GM23338 (cell line): ENCODE results near the gene ERGIC2.

Experiments used
- CREB1 ChIP-seq: fragments of 250-450 bp; sonication (Bioruptor Pico); IDR thresholded peaks from 2 replicates; pipeline ENCODE4 v1.5.0; 2020; ENCODE audit warnings: low read depth, mild to moderate bottlenecking, moderate library complexity
- EZH2 ChIP-seq: fragments of 200-600 bp; sonication (generic); IDR thresholded peaks from one replicate; pipeline ENCODE4 v1.8.0; 2017; ENCODE audit warnings: antibody characterized with exemption, mild to moderate bottlenecking, low read depth; ENCODE audit not compliant: unreplicated experiment
- TF ChIP-seq, protein P1 (sequence below): IDR thresholded peaks from one replicate; pipeline ENCODE4 v1.6.1; 2018; ENCODE audit warnings: antibody characterized with exemption; ENCODE audit not compliant: unreplicated experiment
- TF ChIP-seq, protein P2 (sequence below), 2 experiments: fragments of 200-600 bp in 1 of 2; sonication (generic) in 1 of 2; conservative IDR thresholded peaks; 2 replicates each; pipeline versions ENCODE4 v1.5.1 to v1.6.1; 2016 to 2017; ENCODE audit warnings: antibody characterized with exemption in 2 of 2, low read depth in 2 of 2, mild to moderate bottlenecking in 2 of 2, moderate library complexity in 1 of 2

DNA sequence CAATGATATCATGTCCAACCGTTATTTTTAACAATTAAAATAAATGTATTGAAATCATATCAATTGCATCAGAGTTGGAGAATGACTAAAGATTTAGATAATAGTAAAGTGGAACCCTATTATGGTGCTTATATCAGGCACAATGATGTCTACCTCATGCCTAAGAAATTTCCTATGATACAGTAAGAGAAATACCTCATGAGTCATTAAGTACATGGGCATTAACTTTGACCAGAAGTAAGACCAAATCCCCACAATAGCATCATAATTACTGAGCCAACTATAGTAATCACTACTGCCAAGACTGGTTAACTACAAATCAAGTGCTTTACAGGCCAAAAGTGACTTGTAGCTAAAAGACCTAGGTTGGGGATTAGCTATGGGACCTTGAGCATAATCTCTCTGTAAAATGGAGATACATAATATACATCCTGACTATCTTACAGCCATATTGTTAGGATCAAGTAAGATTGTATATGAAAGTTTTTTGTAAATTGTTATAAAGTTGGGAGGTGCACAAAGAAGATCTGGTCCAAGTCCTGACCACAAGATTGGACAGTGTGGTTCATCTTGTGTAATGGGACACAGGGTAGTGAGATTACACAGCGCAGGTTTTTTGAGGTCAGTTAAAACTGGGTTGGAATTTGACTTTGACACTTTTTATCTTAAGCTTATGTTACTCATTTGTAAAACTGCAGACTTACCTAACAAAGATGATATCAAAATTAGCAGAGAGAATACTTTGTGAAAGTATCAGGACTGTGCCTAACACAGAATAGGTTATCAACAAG, 60.5 kb downstream of the ERGIC2 start:
- TF ChIP-seq, protein P1, sequence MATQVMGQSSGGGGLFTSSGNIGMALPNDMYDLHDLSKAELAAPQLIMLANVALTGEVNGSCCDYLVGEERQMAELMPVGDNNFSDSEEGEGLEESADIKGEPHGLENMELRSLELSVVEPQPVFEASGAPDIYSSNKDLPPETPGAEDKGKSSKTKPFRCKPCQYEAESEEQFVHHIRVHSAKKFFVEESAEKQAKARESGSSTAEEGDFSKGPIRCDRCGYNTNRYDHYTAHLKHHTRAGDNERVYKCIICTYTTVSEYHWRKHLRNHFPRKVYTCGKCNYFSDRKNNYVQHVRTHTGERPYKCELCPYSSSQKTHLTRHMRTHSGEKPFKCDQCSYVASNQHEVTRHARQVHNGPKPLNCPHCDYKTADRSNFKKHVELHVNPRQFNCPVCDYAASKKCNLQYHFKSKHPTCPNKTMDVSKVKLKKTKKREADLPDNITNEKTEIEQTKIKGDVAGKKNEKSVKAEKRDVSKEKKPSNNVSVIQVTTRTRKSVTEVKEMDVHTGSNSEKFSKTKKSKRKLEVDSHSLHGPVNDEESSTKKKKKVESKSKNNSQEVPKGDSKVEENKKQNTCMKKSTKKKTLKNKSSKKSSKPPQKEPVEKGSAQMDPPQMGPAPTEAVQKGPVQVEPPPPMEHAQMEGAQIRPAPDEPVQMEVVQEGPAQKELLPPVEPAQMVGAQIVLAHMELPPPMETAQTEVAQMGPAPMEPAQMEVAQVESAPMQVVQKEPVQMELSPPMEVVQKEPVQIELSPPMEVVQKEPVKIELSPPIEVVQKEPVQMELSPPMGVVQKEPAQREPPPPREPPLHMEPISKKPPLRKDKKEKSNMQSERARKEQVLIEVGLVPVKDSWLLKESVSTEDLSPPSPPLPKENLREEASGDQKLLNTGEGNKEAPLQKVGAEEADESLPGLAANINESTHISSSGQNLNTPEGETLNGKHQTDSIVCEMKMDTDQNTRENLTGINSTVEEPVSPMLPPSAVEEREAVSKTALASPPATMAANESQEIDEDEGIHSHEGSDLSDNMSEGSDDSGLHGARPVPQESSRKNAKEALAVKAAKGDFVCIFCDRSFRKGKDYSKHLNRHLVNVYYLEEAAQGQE: no peak
- TF ChIP-seq, protein P2, sequence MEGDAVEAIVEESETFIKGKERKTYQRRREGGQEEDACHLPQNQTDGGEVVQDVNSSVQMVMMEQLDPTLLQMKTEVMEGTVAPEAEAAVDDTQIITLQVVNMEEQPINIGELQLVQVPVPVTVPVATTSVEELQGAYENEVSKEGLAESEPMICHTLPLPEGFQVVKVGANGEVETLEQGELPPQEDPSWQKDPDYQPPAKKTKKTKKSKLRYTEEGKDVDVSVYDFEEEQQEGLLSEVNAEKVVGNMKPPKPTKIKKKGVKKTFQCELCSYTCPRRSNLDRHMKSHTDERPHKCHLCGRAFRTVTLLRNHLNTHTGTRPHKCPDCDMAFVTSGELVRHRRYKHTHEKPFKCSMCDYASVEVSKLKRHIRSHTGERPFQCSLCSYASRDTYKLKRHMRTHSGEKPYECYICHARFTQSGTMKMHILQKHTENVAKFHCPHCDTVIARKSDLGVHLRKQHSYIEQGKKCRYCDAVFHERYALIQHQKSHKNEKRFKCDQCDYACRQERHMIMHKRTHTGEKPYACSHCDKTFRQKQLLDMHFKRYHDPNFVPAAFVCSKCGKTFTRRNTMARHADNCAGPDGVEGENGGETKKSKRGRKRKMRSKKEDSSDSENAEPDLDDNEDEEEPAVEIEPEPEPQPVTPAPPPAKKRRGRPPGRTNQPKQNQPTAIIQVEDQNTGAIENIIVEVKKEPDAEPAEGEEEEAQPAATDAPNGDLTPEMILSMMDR (conservative IDR thresholded peaks at IDR 0.05; ENCODE audit: low read depth in 2 of 2): no peak
- TF ChIP-seq EZH2 (no peak), CREB1 (no peak)
